Measurements from ENCODE around the gene PITX1. TPM values are rescaled to one million over a fixed set of nuclear protein-coding genes. Genes with fewer than 3 reads are reported as not detected.

Gene PITX1
- total RNA-seq, 1 donor from 2014 or later = not detected

DNA sequence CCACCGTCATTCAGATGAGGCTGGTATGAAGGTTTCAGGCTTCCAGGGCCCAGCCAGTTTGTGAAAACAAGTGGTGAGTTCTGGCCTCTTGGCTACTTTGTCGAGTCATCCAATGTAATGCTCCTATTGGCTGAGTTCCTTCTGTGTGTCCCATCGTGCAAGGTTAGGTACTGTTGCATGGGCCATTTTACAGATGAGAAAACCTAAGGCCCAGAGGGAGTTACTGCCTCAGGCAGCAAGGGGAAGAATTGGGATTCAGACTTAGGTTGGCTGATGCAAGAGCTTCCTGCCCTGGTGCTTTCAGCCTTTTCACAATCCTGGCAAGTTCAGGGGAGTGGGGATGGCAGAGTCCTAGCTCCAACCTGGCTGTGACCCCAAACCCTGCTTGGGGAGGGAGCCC is 17.4 kb upstream of the PITX1 start:
- Histone ChIP-seq H3K27me3 (ENCODE audit: control insufficient read depth, insufficient read depth, low read length) (peaks cover 77% of the 10 kb centered on the region), H3K36me3 (ENCODE audit: control insufficient read depth, insufficient read depth, low read length) (no peaks in the 10 kb centered on the region), H3K4me3 (ENCODE audit: low read depth, low read length) (no peak overlapping the region)
- DNase-seq (ENCODE audit: low read depth) = no peak
- TF ChIP-seq, protein P1, sequence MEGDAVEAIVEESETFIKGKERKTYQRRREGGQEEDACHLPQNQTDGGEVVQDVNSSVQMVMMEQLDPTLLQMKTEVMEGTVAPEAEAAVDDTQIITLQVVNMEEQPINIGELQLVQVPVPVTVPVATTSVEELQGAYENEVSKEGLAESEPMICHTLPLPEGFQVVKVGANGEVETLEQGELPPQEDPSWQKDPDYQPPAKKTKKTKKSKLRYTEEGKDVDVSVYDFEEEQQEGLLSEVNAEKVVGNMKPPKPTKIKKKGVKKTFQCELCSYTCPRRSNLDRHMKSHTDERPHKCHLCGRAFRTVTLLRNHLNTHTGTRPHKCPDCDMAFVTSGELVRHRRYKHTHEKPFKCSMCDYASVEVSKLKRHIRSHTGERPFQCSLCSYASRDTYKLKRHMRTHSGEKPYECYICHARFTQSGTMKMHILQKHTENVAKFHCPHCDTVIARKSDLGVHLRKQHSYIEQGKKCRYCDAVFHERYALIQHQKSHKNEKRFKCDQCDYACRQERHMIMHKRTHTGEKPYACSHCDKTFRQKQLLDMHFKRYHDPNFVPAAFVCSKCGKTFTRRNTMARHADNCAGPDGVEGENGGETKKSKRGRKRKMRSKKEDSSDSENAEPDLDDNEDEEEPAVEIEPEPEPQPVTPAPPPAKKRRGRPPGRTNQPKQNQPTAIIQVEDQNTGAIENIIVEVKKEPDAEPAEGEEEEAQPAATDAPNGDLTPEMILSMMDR (IDR thresholded peaks at IDR 0.05; ENCODE audit: insufficient read depth, low read length, poor library complexity, severe bottlenecking) = no peak

DNA sequence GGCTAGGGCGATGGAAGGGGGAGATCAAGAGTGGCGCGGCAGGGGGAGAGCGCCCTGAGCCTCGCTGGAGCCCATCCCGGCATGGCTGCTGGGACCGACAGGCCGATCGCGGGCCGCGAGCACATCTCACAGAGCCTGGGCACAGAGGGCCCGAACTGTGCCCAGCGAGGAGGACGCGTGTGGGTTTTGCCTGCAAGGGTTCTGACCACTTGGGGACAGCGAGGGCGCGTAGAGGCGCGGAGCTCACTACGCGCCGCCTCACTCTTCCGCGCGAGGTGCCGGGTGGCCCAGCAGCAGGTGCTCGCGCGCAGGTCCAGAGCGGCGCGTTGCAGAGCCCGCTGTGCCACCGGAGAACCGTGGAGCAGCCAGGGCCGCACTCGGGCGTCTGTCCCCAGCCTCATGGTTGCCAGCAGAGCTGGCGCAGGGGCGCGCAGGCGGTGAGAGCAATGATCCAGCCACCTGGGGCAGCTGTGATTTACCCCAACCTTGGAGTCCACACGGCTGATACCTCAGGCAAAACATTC is 16.3 kb upstream of the PITX1 start:
- H3K27me3 ChIP-seq (ENCODE audit: control insufficient read depth, insufficient read depth, low read length) = peaks cover 78% of the 10 kb centered on the region

DNA sequence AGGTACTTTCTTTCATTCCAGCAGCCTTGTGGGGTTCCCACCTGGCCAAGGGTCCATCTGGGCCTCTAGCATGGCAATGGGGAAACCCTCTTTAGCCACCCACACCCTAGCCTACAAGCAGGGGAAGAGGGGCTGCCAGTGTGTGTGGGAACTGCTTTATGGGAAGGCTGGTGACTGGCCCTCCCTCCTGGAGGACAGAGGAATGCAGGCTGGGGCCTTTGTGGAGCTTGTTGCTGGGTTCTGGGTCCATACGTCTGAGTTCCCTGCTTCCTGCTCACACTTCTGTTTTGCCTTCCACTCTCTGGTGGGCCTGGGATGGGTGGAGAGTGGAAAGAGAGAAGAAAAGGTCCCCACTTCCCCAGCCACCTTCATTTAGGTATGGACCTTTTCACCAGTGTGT is 14.9 kb upstream of the PITX1 start:
- H3K27me3 ChIP-seq (ENCODE audit: control insufficient read depth, insufficient read depth, low read length) = peaks cover 79% of the 10 kb centered on the region
- no peak overlapping the region for H3K4me3 ChIP-seq (ENCODE audit: low read depth, low read length)
- TF ChIP-seq, protein P1 (IDR thresholded peaks at IDR 0.05; ENCODE audit: insufficient read depth, low read length, poor library complexity, severe bottlenecking) = no peak

More for the DNA sequence above, 16.3 kb upstream of the PITX1 start:
- Histone ChIP-seq H3K4me3 (ENCODE audit: low read depth, low read length) (no peak overlapping the region), H3K36me3 (ENCODE audit: control insufficient read depth, insufficient read depth, low read length) (no peaks in the 10 kb centered on the region)
- no peak for DNase-seq (ENCODE audit: low read depth)
- TF ChIP-seq, protein P1 (IDR thresholded peaks at IDR 0.05; ENCODE audit: insufficient read depth, low read length, poor library complexity, severe bottlenecking) = no peak

DNA sequence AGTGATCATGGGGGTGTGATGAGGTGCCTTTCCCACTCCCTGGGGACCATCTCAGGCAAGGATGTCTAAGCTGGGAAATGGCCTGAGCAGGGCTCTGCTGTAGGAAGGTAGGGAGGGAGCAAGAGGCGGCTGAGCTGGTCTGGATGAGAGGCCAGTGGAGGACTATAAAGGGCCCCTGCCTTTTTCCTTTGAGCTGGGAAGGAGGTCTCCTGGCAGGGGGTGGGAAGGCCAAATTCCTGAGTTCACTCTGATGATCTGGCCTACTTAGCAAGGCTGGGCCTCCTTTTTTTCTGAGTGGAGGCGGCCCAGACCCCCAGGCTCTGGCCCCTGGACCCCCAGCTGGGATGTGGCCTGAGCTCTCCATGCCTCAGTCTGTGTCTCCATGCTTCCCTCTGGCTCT is 14.3 kb upstream of the PITX1 start:
- H3K27me3 ChIP-seq (ENCODE audit: control insufficient read depth, insufficient read depth, low read length) = peaks cover 79% of the 10 kb centered on the region
- no peak for DNase-seq (ENCODE audit: low read depth)
- no peaks in the 10 kb centered on the region for H3K36me3 ChIP-seq (ENCODE audit: control insufficient read depth, insufficient read depth, low read length)
- TF ChIP-seq, protein P1 (IDR thresholded peaks at IDR 0.05; ENCODE audit: insufficient read depth, low read length, poor library complexity, severe bottlenecking) = no peak
- no peak overlapping the region for H3K4me3 ChIP-seq (ENCODE audit: low read depth, low read length)

More for the DNA sequence above, 14.9 kb upstream of the PITX1 start:
- no peaks in the 10 kb centered on the region for H3K36me3 ChIP-seq (ENCODE audit: control insufficient read depth, insufficient read depth, low read length)
- no peak for DNase-seq (ENCODE audit: low read depth)

DNA sequence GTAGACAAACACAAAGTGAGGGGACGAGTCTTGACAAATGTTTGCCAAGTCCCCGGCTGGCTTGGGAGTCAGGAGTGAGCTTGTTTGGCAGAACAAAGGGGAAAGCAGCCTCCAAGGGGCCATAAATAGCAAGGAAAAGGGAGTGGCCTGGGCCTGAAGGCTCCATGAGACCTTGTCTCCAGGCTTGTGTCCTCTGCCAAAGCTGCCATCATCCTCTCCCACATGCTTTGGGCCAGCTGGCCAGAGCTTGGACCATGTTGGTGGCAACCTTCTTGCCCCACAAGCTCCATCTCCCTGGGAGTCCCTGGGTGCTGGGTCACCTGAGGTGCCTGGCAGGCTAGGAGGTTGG is 13.3 kb upstream of the PITX1 start:
- DNase-seq (ENCODE audit: low read depth) = no peak
- TF ChIP-seq, protein P1 (IDR thresholded peaks at IDR 0.05; ENCODE audit: insufficient read depth, low read length, poor library complexity, severe bottlenecking) = no peak
- Histone ChIP-seq H3K27me3 (ENCODE audit: control insufficient read depth, insufficient read depth, low read length) (peaks cover 76% of the 10 kb centered on the region), H3K4me3 (ENCODE audit: low read depth, low read length) (no peak overlapping the region), H3K36me3 (ENCODE audit: control insufficient read depth, insufficient read depth, low read length) (no peaks in the 10 kb centered on the region)

DNA sequence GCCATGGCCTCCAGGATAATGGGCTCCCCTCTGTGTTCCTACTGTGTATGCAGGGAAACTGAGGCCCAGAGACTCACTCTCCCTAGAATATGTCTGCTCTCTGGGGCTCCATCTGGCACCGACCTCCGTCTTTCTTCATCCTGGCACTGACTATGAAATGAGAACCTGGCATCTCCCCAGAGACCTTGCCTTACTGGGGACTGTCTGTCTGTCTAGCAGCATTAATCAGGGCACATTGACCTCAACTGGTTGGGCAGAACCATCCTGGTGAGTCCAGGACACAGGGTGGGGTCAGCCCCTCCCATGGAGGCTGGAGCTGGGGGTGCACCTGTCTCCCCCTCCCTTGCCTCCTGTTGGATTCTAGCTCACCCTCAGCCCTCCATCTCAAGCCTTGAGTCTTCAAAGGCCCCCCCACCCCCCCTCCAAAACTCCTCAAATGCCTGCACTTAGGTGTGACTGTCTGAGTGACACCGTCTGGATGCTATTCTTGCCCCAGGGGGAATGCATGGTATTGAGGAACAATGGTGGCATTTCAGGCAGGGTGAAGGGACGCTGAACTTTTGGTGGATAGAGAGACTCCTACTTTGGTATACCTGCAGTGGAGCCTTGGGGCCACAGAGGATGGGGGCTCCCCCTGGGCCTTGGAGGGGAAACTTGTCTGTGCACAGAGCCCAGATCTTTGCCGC is 12.8 kb upstream of the PITX1 start:
- H3K4me3 ChIP-seq (ENCODE audit: low read depth, low read length) = no peak overlapping the region
- H3K27me3 ChIP-seq (ENCODE audit: control insufficient read depth, insufficient read depth, low read length) = peaks cover 73% of the 10 kb centered on the region
- no peak for DNase-seq (ENCODE audit: low read depth)
- no peaks in the 10 kb centered on the region for H3K36me3 ChIP-seq (ENCODE audit: control insufficient read depth, insufficient read depth, low read length)
- TF ChIP-seq, protein P1 (IDR thresholded peaks at IDR 0.05; ENCODE audit: insufficient read depth, low read length, poor library complexity, severe bottlenecking) = no peak
